Activated gamma-delta T cell (primary cell): ENCODE data around the gene CCSER2.

Experiments used
- DNase-seq: peaks from one replicate; lab custom pipeline; 2025; lab: John Stamatoyannopoulos, UW

Gene CCSER2

GRCh38 chr10:84348860-84349259 is 20.5 kb downstream of the CCSER2 start:
- DNase-seq, result no peak

- no peak for DNase-seq
These were observed 24.0 kb downstream of the CCSER2 start for GRCh38 chr10:84352251-84352842.

DNA sequence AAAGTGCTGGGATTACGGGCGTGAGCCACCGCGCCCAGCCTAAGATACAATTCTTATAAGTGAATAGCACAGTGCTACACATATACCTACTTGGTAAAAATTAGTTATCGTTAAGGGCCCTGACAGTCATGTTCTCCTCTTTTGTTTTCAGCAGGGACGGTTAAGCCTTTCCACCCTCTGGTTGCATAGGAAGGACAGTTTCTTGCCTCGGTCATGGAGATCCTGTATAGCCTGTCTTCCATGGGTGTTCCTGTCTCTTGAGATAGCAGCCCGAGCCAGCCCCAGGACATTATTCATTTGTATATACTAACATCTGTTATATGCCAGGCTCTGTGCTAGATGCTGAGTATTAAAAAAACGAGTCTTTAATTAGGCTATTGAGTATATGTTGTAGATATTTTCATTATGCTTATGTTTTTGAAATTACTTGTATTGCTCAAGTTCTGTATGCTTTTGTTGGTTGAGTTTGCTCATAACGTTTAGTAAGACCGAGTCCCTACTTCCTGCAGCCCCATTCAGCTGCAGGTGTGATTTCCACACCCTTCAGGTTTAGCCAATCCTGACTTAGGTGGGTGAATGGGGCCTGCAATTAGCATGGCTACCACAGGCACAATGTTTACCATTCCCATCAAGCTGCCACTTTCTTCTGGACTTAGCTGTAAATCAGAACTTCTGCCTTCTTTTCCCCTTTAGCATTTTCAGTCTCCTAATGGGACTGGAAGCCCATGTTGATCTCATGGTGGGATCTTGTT is 24.8 kb downstream of the CCSER2 start:
- no peak for DNase-seq

- no peak for DNase-seq
These were observed 26.2 kb downstream of the CCSER2 start for GRCh38 chr10:84354623-84355022.

DNA sequence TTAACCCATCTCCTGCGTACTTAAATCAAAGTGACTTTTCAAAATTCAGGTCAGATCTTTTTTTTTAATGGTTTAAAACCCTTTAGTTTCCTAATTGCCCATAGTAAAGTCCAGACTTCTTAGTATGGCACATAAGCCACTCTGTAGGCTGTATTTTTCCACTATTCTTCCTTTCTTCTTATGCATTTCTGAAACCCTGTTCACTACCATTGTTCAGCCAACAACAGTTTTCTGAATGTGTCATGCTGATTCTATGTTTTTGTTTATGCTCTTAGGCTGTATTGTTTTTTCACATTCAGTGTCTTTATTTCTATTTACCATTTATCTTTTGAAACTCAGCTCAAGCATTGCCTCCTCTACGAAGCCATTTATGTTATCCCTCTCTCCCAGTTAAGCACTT is 26.7 kb downstream of the CCSER2 start:
- DNase-seq, result no peak

DNA sequence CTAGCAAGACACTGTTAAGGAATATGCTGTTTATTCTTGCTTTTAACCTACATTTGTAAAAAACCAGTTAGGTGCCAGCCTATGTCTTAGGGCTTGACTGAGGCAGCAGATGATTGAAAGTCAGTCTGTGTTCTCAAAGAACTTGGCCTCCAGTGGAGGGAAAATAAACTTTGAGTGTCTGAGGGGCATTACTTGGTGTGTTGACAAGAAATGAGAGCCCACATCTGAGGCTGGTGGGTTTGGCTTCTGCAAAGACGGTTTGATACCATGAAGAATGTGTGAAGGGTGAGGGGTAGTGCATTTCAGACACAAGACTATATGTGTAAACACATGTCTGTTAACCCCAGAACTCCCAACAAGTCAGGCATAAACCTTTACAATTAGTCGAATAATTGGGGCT is 28.5 kb downstream of the CCSER2 start:
- no peak for DNase-seq

DNA sequence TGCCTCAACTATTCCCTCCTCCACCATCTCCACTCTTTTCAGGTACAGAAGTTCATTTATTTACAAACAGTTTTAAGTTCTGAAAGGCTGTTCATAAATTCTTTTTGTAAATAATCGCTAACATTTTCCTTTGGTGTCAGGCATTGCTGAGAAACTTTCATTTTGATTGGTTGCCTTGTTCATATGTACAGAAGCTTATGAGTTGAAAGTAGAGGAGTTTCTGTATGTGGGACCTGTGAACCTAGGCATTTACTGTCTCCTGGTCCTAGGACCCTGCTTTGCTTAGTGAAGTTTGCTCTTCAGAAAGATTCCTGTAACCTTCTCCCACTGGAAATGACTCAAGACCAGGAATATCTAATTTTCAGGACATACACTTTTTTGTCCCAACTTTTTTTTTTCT is 30.4 kb downstream of the CCSER2 start:
- DNase-seq, result no peak

- no peak for DNase-seq
These were observed 32.4 kb downstream of the CCSER2 start for GRCh38 chr10:84360637-84361365.

GRCh38 chr10:84365335-84365881 is 37.0 kb downstream of the CCSER2 start:
- DNase-seq, result no peak

DNA sequence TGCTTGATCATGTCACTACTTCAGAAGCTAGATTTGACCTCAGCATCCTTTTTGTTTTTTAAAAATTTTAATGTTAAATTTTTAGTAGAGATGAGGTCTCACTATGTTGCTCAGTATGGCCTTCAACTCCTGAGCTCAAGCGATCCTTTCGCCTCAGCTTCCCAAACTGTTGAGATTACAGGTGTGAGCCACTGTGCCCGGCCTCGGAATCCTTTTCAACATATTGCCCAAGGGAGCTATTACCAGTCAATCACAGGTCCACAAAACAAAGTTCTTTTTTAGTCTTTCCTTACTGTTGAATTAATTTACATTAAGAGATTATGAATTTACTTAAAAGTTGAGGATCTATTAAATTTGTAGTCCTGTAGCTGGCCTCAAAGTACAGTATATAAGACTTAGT is 37.7 kb downstream of the CCSER2 start:
- no peak for DNase-seq

DNA sequence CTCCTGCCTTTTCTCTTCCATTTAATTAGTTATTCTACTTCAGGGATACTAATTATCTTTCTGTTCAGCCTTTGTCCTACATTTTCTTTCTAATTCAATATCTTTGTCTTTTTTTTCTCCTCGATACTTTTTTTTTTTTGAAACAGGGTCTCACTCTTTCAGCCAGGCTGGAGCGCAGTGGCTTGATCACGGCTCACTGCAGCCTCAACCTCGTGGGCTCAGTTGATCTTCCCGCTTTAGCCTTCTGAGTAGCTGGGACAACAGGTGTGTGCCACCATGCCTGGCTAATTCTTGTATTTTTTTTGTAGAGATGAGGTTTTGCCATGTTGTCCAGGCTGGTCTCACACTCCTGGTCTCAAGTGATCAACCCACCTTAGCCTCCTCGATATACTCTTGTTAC is 38.9 kb downstream of the CCSER2 start:
- no peak for DNase-seq

DNA sequence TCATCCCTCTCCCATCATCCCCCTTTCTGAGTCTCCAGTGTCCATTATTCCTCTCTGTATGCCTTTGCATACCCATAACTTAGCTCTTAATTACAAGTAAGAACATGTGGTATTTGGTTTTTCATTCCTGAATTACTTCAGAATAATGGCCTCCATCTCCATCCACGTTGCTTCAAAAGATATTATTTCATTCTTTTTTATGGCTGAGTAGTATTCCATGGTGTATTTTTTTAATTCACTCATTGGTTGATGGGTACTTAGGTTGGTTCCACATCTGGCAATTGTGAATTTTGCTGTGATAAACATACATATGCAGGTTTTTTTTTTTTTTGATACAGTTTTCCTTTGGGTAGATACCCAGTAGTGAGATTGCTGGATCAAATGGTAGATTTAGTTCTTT is 40.4 kb downstream of the CCSER2 start:
- no peak for DNase-seq

DNA sequence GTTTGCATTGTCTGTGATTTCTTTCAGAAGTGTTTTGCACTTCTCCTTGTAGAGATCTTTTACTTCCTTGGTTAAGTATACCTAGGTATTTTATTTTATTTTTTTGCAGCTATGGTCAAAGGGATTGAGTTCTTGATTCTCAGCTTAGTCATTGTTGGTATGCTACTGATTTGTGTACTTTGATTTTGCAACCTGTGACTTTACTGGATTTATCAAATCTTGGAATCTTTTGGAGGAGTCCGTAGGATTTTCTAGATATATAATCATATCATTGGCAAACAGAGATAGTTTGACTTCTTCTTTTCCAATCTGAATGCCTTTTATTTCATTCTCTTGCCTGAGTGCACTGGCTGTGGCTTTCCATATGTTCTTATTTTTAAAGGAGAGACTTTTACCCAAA is 41.9 kb downstream of the CCSER2 start:
- no peak for DNase-seq

DNA sequence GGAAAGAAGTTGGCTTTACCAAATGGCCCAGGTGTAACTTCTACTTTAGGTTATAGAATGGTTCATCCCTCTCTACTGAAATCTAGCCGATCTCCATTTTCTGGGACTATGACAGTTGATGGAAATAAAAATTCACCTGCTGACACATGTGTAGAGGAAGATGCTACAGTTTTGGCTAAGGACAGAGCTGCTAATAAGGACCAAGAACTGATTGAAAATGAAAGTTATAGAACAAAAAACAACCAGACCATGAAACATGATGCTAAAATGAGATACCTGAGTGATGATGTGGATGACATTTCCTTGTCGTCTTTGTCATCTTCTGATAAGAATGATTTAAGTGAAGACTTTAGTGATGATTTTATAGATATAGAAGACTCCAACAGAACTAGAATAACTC is 43.6 kb downstream of the CCSER2 start:
- DNase-seq, result no peak

DNA sequence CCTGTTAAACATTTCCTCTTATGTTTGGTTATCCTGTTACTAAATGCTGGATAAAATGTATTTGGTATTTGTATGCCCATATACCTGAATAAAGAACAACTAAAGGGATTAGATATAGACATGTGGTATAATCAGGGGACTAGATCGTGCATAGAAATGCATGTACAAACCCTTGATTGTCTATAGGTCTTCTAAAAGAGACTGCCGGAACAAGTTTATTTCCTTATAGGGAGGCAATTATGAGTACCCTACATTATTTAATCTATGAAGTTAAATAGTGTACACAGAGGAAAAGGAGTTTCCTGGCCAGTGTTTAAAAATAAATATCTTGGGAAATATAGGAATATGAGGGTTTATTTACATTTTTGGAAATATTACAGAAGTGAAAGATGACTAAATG is 44.6 kb downstream of the CCSER2 start:
- no peak for DNase-seq

DNA sequence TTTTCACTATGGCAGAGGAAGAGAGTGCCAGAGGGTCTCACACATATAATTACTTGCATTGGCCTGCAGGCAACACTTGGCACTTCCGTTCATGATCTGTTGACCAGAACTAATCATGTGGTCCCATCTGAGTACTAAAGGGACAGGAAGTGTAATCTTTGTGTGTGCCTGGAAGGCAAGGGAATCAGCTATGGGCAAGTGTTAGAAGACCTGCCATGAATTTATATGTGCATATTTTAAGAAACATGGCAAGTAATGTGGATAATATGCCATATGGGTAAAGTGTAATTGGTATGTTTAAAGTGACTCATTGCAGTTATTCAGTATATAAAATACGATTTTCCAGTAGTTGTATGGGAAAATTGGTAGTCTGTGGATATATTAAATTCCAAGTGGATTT is 46.1 kb downstream of the CCSER2 start:
- DNase-seq, result no peak

DNA sequence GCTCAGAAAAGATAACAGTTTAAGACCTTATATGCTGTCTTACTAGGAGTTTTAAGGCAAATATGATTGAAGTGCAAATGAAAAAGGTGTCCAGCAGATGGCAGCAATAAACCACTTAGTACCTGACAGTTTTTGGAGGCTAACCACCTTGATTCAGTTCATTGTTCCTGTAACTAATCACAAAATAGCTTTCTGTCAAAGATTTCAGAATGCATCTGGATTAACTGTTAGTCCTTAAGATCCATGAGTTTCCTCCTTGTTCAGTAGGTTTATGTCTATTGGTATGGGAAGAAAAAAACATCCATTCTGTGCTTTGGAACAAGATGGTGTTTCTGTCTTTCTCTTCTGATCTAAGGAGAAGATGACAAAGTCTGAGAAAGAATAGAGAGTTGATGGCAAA is 46.6 kb downstream of the CCSER2 start:
- DNase-seq, result no peak

DNA sequence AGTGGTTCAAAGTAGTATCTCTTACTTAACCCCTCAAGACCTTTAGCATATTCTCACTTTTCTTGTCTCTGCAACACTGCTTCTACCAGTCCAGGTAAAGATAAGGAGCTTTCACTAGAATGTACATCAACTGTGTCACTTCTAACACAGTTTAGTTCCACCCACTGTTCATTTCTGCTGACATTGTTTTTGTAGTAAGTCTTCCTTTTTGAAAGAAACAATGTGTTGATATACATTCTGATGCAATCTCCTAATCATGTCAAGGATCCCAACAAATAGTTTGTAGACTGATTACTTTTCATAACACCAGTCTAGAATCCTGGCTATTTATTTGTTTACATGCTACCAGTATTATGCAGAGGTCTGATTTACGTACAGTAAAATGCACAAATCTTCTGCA is 47.5 kb downstream of the CCSER2 start:
- no peak for DNase-seq

DNA sequence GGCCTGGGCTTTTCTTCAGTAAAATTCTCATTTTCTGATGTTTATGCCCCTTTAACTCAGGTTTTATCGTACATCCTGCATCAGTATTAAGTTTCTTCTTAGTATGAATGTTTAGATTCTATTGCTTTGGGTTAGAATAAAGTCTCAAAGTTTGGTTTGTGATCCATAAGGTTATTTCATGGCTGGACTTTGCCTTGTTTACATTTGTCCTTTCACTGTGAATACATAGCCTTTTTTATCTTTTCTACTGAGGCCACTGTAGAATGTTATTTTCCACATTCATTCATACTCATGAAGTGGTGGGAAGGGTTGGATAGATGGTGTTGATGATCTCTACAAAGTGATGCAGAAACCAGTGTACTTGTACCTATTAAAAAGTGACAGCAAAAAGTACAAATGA is 59.8 kb downstream of the CCSER2 start:
- no peak for DNase-seq

- DNase-seq, result no peak
These were observed 62.0 kb downstream of the CCSER2 start for GRCh38 chr10:84390364-84390763.

GRCh38 chr10:84391326-84391725 is 62.9 kb downstream of the CCSER2 start:
- no peak for DNase-seq

DNA sequence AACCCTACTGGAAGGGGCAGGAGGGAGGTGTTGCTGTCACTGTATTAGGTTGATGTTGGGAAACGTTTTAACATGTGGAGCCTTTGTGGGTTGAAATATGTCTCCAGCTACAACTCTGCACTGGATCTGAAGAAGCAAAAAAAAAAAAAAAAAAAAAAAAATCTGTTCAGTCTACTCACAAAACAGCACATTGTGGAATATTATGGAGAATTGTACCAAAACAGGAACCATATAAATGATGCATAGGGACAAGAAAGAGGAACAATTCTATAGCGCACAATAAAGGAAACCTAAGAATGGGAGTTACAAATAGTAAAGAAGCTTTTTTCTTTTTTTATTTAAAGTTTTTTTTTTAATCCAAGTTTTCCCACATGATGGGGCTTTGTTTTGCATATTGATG is 63.8 kb downstream of the CCSER2 start:
- DNase-seq, result no peak

DNA sequence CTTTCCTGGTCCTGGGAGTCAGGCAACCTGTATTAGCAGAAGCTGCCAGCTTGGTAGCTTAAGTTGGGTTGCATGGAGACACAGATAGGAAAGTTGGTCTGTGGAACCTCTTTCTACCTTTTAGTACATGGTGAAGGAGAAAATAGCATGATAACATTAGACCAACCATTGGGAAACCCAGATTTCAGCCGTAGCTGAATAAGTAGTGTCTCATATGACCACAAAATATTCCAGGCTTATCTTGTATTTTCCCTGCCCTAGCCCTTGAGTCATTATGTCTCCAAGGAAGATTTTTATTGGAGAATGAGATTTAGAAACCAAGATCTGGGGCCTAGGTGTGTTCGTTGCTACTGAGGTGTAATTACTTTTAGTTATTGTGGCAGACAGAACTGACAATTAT is 67.2 kb downstream of the CCSER2 start:
- DNase-seq, result no peak
